ENCODE data around the gene MKLN1.
"Not testable (repeated sequence)": the region's sequence is repeated elsewhere in the genome, so short reads cannot be mapped to it uniquely, and the experiment has no call there.

Gene MKLN1

DNA sequence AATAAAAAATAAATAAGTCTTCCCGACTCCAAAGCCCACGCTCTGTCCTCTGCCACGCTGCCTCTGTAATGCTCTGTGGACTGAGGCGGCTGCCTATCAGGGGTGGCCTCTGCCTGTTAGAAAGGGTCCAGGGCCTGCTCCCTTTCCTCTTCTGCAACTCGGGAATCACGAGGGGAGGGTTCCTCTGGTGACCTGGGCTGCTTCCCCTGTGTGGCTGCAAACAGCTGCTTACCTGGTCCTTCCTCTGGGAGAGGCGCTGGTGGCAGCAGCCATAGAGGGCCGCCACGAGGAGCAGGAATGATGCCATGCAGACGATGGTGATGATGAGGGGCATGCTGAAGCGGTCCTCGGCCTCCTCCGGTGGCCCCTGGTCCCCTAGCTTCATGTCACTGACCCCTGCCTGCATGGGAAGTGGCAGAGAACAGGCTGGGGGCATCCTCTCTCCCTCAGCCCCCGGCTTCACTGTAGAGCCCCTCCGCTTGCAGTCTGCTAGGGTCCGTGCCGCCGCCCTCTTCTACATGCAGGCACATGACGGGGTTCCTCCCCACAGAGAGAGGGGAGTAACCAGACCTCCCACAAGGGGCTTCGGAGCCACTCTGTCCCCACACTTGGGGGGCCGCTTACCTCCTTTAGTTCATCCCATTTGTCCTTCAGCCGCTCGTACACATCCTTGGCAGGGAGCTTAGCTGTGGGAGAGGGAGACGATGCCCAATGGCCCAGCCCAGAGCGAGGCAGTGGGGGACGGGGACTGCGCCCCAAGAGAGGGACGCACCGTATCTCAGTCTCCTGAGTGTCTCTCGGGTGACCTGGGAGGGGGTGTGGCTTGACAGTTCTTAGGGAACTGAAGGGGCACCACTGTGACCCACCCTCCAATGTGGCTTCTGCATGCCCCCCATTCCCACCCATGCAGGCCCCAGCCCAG is 178.2 kb downstream of the MKLN1 start:
- no peak overlapping the region for H3K4me3 ChIP-seq (ENCODE audit: low read depth, low read length)
- H3K27ac ChIP-seq (ENCODE audit: low read depth, low read length): no peak overlapping the region
- H3K4me1 ChIP-seq (ENCODE audit: control insufficient read depth, insufficient read depth, low read length, unreplicated experiment): peaks cover 11% of the 10 kb centered on the region
- H3K27me3 ChIP-seq (ENCODE audit: insufficient read depth, low read length): no peaks in the 10 kb centered on the region
- H3K79me2 ChIP-seq (ENCODE audit: control insufficient read depth, insufficient read depth, low read length, unreplicated experiment): no peaks in the 10 kb centered on the region
- no peak overlapping the region for H2AFZ ChIP-seq (ENCODE audit: low read length, unreplicated experiment)
- no peaks in the 10 kb centered on the region for H3K36me3 ChIP-seq (ENCODE audit: insufficient read depth, low read length)

DNA sequence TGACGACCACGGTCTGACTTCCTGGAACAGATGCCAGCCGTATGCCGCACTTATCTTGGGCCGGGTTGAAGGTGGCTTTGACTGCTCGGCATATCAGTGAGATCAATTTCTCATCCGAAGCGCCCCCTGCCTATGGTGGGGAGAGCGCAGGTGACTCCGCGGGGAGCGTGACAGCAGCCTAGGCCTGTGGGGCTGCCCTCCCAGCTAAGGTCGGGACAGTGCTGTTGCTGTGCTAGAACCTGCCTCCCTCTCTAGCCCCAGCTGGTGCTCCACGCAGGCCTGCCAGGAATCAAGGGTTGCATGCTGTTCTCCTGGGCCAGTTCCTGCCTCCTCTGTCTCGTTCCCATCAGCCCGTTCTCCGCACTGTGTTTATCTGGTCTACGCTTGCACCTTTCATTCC is 178.9 kb downstream of the MKLN1 start:
- no peak overlapping the region for H3K4me3 ChIP-seq (ENCODE audit: low read depth, low read length)

DNA sequence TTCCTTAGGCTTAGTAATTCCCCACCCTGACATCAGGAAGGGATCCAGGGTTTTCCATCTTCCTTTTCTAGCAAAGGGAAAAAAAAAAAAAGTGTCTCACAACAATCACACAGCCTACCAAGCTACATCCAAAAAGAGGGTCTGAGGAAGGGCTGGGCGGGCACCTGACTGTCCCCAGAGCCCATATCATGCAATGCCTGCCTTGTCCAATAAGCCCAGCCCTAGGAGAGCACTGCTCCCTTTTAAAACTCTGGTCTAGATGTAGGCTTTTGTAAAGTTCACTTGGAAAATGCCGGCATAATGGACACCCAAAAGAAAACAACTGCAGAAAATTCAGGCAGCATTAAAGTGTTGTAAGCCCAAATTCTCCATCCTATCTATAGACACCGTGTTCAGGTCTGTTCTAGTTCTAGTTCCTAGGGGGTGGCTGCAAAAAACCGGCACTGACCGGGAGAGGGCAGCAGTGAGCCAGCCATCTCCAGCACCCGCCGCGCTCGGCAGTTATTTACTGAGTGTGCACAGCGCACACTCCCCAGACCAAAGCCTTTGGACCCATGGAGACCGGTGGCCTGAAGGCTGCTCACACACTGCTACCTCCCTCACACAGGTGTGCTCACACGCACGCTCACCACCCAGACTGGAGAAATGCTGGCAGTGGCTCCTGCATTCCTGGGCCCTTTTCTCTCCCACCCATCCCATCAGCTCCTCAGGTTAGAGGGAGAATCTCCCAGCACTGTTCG is 180.1 kb downstream of the MKLN1 start:
- H3K79me2 ChIP-seq (ENCODE audit: control insufficient read depth, insufficient read depth, low read length, unreplicated experiment): no peaks in the 10 kb centered on the region
- H3K27me3 ChIP-seq (ENCODE audit: insufficient read depth, low read length): no peaks in the 10 kb centered on the region
- no peak overlapping the region for H3K27ac ChIP-seq (ENCODE audit: low read depth, low read length)
- H3K4me1 ChIP-seq (ENCODE audit: control insufficient read depth, insufficient read depth, low read length, unreplicated experiment): peaks cover 7% of the 10 kb centered on the region
- H3K36me3 ChIP-seq (ENCODE audit: insufficient read depth, low read length): no peaks in the 10 kb centered on the region
- no peak overlapping the region for H2AFZ ChIP-seq (ENCODE audit: low read length, unreplicated experiment)
- no peak overlapping the region for H3K4me3 ChIP-seq (ENCODE audit: low read depth, low read length)

More for the DNA sequence above, 178.9 kb downstream of the MKLN1 start:
- H3K27me3 ChIP-seq (ENCODE audit: insufficient read depth, low read length): no peaks in the 10 kb centered on the region
- no peak overlapping the region for H3K27ac ChIP-seq (ENCODE audit: low read depth, low read length)
- H2AFZ ChIP-seq (ENCODE audit: low read length, unreplicated experiment): no peak overlapping the region
- H3K4me1 ChIP-seq (ENCODE audit: control insufficient read depth, insufficient read depth, low read length, unreplicated experiment): peaks cover 11% of the 10 kb centered on the region
- H3K36me3 ChIP-seq (ENCODE audit: insufficient read depth, low read length): no peaks in the 10 kb centered on the region
- H3K79me2 ChIP-seq (ENCODE audit: control insufficient read depth, insufficient read depth, low read length, unreplicated experiment): no peaks in the 10 kb centered on the region

DNA sequence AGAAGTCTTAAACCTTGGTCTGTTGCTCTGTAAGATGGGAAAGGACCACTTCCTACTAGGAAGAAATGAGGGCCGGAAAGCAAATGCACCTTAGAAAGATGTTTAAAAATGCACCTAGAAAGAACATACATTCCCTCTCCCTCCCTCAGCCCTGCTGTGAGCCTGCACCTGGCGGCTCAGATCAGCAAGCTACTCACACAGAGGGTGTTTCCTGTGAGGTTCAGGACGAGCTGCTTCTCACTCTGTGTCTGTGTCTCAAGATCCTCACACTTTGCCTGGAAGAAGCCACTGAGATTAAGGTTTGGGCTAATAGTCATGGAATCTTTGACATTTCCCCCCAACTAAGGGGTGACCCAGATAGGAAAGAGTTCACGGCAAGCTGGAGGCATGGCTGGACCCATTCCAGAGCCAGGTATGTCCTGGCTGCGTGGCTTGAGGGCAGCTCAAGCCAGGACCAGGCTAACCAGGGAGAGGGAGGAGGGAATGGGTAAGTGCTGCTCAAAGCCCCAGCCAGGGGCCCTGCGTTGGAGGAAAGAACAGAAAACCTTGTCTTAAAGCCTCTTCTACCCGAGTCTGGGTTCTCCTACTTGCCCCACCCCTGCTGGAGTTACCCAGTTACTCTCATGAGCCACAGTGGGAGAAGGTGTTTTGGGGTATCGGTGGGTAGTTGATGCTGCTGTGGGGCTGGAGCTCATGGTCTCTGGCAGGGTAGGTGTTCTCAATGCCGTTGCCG is 181.2 kb downstream of the MKLN1 start:
- Histone ChIP-seq H3K36me3 (ENCODE audit: insufficient read depth, low read length) (no peaks in the 10 kb centered on the region), H3K79me2 (ENCODE audit: control insufficient read depth, insufficient read depth, low read length, unreplicated experiment) (no peaks in the 10 kb centered on the region), H3K4me3 (ENCODE audit: low read depth, low read length) (no peak overlapping the region), H3K27me3 (ENCODE audit: insufficient read depth, low read length) (no peaks in the 10 kb centered on the region), H3K27ac (ENCODE audit: low read depth, low read length) (no peak overlapping the region), H3K4me1 (ENCODE audit: control insufficient read depth, insufficient read depth, low read length, unreplicated experiment) (peaks cover 4% of the 10 kb centered on the region), H2AFZ (ENCODE audit: low read length, unreplicated experiment) (no peak overlapping the region)

DNA sequence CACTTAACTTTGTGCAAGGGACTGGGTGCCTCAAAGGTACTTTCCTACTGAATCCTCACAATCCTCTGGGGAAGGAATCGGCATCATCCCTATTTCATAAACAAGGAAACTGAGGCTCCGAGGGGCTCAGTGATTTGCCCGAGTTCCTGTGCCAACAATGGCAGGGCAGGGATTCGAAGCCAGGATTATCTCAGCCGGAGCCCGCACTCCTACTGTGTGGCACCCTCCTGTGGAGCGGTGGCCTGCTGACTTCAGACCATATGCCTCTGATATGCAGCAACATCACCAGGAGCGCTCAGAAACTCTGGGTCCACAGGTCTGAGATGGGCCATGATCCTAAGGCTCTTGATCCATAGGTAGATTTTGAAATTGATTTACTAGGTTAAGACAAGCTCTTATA is 182.1 kb downstream of the MKLN1 start:
- no peak overlapping the region for H3K27ac ChIP-seq (ENCODE audit: low read depth, low read length)

DNA sequence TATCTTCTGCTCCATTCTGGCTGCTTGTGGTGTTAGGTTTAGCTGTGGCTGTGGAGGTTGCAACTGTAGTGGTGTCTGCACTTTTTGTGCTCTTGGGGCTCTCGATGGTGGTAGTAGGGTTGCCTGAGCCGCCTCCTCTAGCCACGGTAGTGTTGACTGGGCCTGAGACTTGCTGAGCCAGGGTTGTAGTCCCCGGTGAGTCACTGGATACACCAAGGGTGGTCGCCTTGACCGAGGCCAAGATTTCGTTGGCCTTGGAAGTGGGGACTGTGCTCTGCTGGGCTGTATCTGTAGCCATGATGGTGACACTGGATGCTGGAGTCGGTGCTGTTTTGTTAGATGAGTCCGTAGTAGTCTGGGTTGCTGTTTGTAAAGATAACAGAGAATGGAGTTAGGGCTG is 183.4 kb downstream of the MKLN1 start:
- no peaks in the 10 kb centered on the region for H3K27me3 ChIP-seq (ENCODE audit: insufficient read depth, low read length)
- no peaks in the 10 kb centered on the region for H3K36me3 ChIP-seq (ENCODE audit: insufficient read depth, low read length)
- H3K4me3 ChIP-seq (ENCODE audit: low read depth, low read length): no peak overlapping the region
- peaks cover 4% of the 10 kb centered on the region for H3K4me1 ChIP-seq (ENCODE audit: control insufficient read depth, insufficient read depth, low read length, unreplicated experiment)
- no peak overlapping the region for H3K27ac ChIP-seq (ENCODE audit: low read depth, low read length)
- no peaks in the 10 kb centered on the region for H3K79me2 ChIP-seq (ENCODE audit: control insufficient read depth, insufficient read depth, low read length, unreplicated experiment)
- H2AFZ ChIP-seq (ENCODE audit: low read length, unreplicated experiment): no peak overlapping the region

More for the DNA sequence above, 182.1 kb downstream of the MKLN1 start:
- no peak overlapping the region for H2AFZ ChIP-seq (ENCODE audit: low read length, unreplicated experiment)
- H3K27me3 ChIP-seq (ENCODE audit: insufficient read depth, low read length): no peaks in the 10 kb centered on the region
- peaks cover 4% of the 10 kb centered on the region for H3K4me1 ChIP-seq (ENCODE audit: control insufficient read depth, insufficient read depth, low read length, unreplicated experiment)
- no peaks in the 10 kb centered on the region for H3K36me3 ChIP-seq (ENCODE audit: insufficient read depth, low read length)
- no peaks in the 10 kb centered on the region for H3K79me2 ChIP-seq (ENCODE audit: control insufficient read depth, insufficient read depth, low read length, unreplicated experiment)
- no peak overlapping the region for H3K4me3 ChIP-seq (ENCODE audit: low read depth, low read length)

DNA sequence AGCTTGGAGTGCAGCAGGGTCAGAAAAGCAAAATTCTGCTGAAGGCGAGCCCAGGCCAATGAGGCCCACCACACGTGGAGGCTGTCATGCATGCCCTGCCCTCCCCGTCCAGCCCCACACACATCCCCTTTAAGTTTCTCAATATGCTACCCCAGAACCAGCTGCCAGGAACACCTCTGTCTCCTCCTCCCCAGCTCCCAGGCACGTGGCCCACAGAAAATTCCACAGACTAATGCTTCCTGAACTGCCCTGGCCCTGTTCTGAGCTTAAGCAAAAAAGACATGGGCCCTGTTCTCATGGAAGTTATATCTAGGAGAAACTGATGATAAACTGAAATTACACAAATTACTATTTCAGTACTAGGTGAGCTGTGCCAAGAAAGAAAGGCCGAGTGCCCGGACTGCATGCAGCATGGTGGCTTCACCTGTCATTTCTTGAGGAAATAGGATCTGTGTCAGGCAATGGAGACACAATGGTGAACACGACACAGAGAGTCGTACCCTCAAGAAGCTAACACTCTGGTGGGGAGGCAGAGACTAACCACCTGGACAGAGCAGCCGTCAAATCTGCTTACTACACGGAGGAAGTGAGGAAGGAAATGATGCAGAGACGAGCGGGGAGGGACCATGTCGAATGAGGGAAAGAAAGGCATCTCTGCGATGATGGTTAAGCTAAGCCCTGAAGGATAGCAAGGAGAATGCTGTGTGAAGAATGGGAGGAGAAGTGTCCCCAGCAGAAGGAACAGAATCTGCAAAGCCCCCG is 184.3 kb downstream of the MKLN1 start:
- Histone ChIP-seq H3K4me3 (ENCODE audit: low read depth, low read length) (no peak overlapping the region), H3K27me3 (ENCODE audit: insufficient read depth, low read length) (no peaks in the 10 kb centered on the region), H3K4me1 (ENCODE audit: control insufficient read depth, insufficient read depth, low read length, unreplicated experiment) (peaks cover 4% of the 10 kb centered on the region), H3K36me3 (ENCODE audit: insufficient read depth, low read length) (no peaks in the 10 kb centered on the region), H3K27ac (ENCODE audit: low read depth, low read length) (no peak overlapping the region), H3K79me2 (ENCODE audit: control insufficient read depth, insufficient read depth, low read length, unreplicated experiment) (no peaks in the 10 kb centered on the region), H2AFZ (ENCODE audit: low read length, unreplicated experiment) (no peak overlapping the region)

DNA sequence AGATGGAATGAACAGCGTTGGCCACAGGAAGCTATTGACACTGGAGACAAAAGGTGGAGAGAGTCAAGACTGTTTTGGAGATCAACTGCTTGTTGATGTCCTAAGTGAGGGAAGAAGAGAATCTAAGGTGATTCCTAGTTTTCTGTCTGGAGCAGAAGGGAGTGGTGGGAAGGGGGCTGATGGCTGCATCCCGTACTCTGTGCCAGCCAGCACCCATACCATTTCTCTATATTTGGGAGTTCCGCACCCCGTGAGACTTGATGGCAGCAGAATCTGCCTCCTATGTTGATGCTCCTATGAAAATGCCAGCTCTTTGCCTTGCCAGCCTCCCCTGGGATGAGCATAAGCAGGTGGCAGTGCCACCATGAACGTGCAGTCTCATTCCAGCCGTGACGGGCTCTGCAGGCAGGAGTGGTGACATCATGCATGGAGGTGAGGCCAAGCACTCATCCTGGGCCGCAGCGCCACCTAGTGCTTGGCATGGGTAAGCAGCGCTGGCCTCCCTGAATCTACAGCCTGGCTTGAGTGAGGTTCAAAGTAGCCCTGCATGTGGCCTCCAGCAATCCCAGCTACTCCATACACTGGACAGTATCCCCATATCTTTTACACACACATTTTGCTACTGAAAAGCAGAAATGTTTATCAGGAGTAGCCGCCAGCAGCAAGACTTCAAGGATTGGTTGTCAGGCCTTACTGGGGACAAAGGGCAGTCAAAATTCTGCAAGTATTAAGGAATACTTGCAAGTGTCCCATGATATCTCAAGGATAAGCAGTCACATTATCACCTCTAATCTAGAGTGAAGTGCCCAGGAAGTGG is 185.8 kb downstream of the MKLN1 start:
- Histone ChIP-seq H3K27ac (ENCODE audit: low read depth, low read length) (no peak overlapping the region), H3K79me2 (ENCODE audit: control insufficient read depth, insufficient read depth, low read length, unreplicated experiment) (no peaks in the 10 kb centered on the region), H2AFZ (ENCODE audit: low read length, unreplicated experiment) (no peak overlapping the region), H3K4me3 (ENCODE audit: low read depth, low read length) (no peak overlapping the region), H3K27me3 (ENCODE audit: insufficient read depth, low read length) (no peaks in the 10 kb centered on the region), H3K36me3 (ENCODE audit: insufficient read depth, low read length) (no peaks in the 10 kb centered on the region), H3K4me1 (ENCODE audit: control insufficient read depth, insufficient read depth, low read length, unreplicated experiment) (peaks cover 4% of the 10 kb centered on the region)

DNA sequence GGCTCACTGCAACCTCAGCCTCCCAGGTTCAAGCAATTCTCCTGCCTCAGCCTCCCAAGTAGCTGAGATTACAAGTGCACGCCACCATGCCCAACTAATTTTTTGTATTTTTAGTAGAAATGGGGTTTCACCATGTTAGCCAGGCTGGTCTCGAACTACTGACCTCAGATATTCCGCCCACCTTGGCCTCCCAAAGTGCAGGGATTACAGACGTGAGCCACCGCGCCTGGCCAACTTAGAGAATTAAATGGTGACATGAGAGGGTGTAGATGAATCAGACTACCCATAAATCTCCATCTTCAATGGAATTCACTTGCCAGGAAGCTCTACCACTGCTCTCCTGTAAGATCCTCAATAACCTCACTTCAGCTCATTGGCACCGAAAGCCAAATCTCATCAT is 187.8 kb downstream of the MKLN1 start:
- H3K27ac ChIP-seq (ENCODE audit: low read depth, low read length); H3K4me1 ChIP-seq (ENCODE audit: control insufficient read depth, insufficient read depth, low read length, unreplicated experiment); H3K27me3 ChIP-seq (ENCODE audit: insufficient read depth, low read length); H3K4me3 ChIP-seq (ENCODE audit: low read depth, low read length); H3K79me2 ChIP-seq (ENCODE audit: control insufficient read depth, insufficient read depth, low read length, unreplicated experiment); H3K36me3 ChIP-seq (ENCODE audit: insufficient read depth, low read length); H2AFZ ChIP-seq (ENCODE audit: low read length, unreplicated experiment): not testable (repeated sequence)

All from ACC112 (cell line).